ENCODE measurements around the gene FGD5.

Gene FGD5

DNA sequence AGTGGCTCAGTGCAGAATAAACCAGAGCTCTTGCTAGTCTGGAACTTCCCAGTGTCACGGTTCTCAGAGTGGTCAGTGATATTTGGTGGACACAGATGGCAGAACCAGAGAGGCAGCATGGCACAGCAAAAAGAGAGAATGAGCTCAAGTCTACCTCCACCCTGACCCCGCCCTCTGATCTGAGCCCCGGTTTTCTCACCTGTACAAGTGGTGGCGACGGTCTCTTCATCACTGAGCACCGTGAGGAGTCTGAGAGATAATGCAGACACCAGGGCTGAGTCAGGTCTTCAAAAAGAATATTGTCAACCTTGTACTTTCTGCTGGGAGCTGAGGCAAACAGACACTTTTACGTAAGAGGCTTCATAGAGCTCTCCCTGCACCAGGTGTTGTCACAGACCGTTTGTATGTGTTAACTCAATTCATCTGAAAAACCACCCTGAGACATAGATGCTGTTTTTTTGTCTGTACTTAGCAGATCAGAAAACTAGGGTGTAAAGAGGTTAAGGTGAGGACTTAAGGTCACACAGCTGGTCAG lies 13.2 kb downstream of the FGD5 start:
- H3K4me2 ChIP-seq (ENCODE audit: low read length): no peak overlapping the region
- no peaks in the 10 kb centered on the region for H3K4me1 ChIP-seq (ENCODE audit: control insufficient read depth, low read length)
- no peaks in the 10 kb centered on the region for H3K9me3 ChIP-seq (ENCODE audit: control insufficient read depth, insufficient read depth, low read length)
- H3F3A ChIP-seq (ENCODE audit: control insufficient read depth, insufficient read depth): no peaks in the 10 kb centered on the region
- H3K27me3 ChIP-seq (ENCODE audit: control insufficient read depth, low read length): peaks cover 38% of the 10 kb centered on the region
- no peaks in the 10 kb centered on the region for H3K9me2 ChIP-seq (replicated peaks; ENCODE audit: control insufficient read depth, low read length)
- no peaks in the 10 kb centered on the region for H3K79me2 ChIP-seq (ENCODE audit: control insufficient read depth, low read length)
- no peak for TF ChIP-seq EZH2phosphoT487 (IDR thresholded peaks at IDR 0.05; ENCODE audit: borderline replicate concordance, low read length)
- TF ChIP-seq, protein P1, sequence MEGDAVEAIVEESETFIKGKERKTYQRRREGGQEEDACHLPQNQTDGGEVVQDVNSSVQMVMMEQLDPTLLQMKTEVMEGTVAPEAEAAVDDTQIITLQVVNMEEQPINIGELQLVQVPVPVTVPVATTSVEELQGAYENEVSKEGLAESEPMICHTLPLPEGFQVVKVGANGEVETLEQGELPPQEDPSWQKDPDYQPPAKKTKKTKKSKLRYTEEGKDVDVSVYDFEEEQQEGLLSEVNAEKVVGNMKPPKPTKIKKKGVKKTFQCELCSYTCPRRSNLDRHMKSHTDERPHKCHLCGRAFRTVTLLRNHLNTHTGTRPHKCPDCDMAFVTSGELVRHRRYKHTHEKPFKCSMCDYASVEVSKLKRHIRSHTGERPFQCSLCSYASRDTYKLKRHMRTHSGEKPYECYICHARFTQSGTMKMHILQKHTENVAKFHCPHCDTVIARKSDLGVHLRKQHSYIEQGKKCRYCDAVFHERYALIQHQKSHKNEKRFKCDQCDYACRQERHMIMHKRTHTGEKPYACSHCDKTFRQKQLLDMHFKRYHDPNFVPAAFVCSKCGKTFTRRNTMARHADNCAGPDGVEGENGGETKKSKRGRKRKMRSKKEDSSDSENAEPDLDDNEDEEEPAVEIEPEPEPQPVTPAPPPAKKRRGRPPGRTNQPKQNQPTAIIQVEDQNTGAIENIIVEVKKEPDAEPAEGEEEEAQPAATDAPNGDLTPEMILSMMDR (IDR thresholded peaks at IDR 0.05; ENCODE audit: low read depth, low read length, poor library complexity, severe bottlenecking): no peak
- no peak overlapping the region for H3K27ac ChIP-seq (ENCODE audit: low read depth, low read length)
- H3K36me3 ChIP-seq (ENCODE audit: control insufficient read depth, low read length): no peaks in the 10 kb centered on the region
- H3K4me3 ChIP-seq (ENCODE audit: low read length): no peak overlapping the region
- H4K20me1 ChIP-seq (ENCODE audit: control insufficient read depth, insufficient read depth, low read depth, low read length): no peaks in the 10 kb centered on the region

DNA sequence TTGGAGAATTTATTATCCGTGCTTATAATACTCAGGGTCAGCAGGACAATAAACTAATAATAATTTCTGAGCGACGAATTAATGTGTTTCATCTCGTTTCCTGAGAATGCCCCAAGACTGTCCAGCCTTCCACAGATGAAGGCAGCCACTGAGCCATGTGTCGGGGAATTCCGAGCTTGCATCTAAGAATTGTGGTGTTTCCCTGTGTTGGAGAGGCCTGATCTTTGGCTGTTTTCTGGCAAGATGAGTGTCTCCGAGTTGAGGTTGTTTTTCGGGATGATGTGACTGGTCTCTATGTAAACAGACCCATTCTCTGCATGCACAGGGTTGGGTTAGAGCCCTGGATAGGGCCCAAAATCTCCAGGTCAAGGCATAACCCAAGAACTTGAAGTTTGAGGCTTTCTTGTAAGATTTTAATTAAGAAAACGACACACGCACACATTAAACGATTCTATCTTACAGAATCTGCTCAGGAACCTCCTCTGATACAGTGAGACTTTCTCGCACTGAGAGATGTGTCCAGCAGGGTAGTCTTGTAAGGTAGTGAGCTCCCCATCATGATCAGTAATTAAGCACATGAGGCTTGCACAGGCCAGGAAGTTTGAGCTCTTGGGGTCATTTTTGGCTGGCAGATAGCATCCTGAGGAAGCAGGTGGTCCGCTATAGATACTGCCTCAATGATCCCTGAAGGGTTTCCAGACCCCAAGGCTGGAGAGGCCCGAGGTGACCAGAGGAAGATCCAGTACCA lies 14.4 kb downstream of the FGD5 start:
- no peaks in the 10 kb centered on the region for H3F3A ChIP-seq (ENCODE audit: control insufficient read depth, insufficient read depth)
- peaks cover 34% of the 10 kb centered on the region for H3K27me3 ChIP-seq (ENCODE audit: control insufficient read depth, low read length)
- no peak overlapping the region for H3K27ac ChIP-seq (ENCODE audit: low read depth, low read length)
- H3K9me3 ChIP-seq (ENCODE audit: control insufficient read depth, insufficient read depth, low read length): no peaks in the 10 kb centered on the region
- no peaks in the 10 kb centered on the region for H3K36me3 ChIP-seq (ENCODE audit: control insufficient read depth, low read length)
- no peaks in the 10 kb centered on the region for H3K9me2 ChIP-seq (replicated peaks; ENCODE audit: control insufficient read depth, low read length)
- H3K4me2 ChIP-seq (ENCODE audit: low read length): no peak overlapping the region
- H3K79me2 ChIP-seq (ENCODE audit: control insufficient read depth, low read length): no peaks in the 10 kb centered on the region
- H3K4me3 ChIP-seq (ENCODE audit: low read length): no peak overlapping the region
- H3K4me1 ChIP-seq (ENCODE audit: control insufficient read depth, low read length): no peaks in the 10 kb centered on the region
- no peak for TF ChIP-seq EZH2phosphoT487 (IDR thresholded peaks at IDR 0.05; ENCODE audit: borderline replicate concordance, low read length)
- TF ChIP-seq, protein P1 (IDR thresholded peaks at IDR 0.05; ENCODE audit: low read depth, low read length, poor library complexity, severe bottlenecking): no peak
- no peaks in the 10 kb centered on the region for H4K20me1 ChIP-seq (ENCODE audit: control insufficient read depth, insufficient read depth, low read depth, low read length)

DNA sequence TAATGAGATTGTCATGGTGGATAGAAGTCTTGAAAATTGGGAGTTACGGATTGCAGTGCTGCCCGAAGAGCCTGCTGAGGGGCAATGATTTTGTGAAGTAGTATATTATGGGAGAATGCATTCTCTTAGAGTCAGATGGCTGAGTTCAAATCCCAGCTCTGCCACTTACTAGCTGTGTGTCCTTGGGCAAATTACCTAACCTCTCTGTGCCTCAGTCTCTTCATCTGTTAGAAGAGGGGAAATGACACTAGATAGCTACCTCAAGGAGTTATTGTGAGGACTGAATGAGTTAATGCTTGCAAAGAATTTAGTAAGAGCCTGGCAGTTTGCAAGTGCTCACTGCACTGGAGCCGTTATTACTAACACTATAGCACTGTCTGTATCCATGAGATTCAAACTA lies 15.4 kb downstream of the FGD5 start:
- Histone ChIP-seq H4K20me1 (ENCODE audit: control insufficient read depth, insufficient read depth, low read depth, low read length) (no peaks in the 10 kb centered on the region), H3F3A (ENCODE audit: control insufficient read depth, insufficient read depth) (no peaks in the 10 kb centered on the region), H3K4me2 (ENCODE audit: low read length) (no peak overlapping the region), H3K27ac (ENCODE audit: low read depth, low read length) (no peak overlapping the region), H3K4me1 (ENCODE audit: control insufficient read depth, low read length) (no peaks in the 10 kb centered on the region), H3K4me3 (ENCODE audit: low read length) (no peak overlapping the region), H3K79me2 (ENCODE audit: control insufficient read depth, low read length) (no peaks in the 10 kb centered on the region), H3K36me3 (ENCODE audit: control insufficient read depth, low read length) (no peaks in the 10 kb centered on the region), H3K9me3 (ENCODE audit: control insufficient read depth, insufficient read depth, low read length) (no peaks in the 10 kb centered on the region), H3K9me2 (replicated peaks; ENCODE audit: control insufficient read depth, low read length) (no peaks in the 10 kb centered on the region), H3K27me3 (ENCODE audit: control insufficient read depth, low read length) (peaks cover 32% of the 10 kb centered on the region)
- TF ChIP-seq EZH2phosphoT487 (IDR thresholded peaks at IDR 0.05; ENCODE audit: borderline replicate concordance, low read length): no peak
- TF ChIP-seq, protein P1 (IDR thresholded peaks at IDR 0.05; ENCODE audit: low read depth, low read length, poor library complexity, severe bottlenecking): no peak
